Measurements from ENCODE around the gene IL17RB.

IL17RB gene

GRCh38 chr3:53830944-53831343 lies 15.4 kb upstream of the IL17RB start:
- DNase-seq (ENCODE audit: low read depth): no peak

- no peak for DNase-seq (ENCODE audit: low read depth)
Measured at GRCh38 chr3:53833053-53833645, 13.2 kb upstream of the IL17RB start.

- DNase-seq (ENCODE audit: low read depth): no peak
Measured at GRCh38 chr3:53833700-53834099, 12.7 kb upstream of the IL17RB start.

GRCh38 chr3:53834429-53835095 lies 11.8 kb upstream of the IL17RB start:
- DNase-seq (ENCODE audit: low read depth): no peak

- DNase-seq (ENCODE audit: low read depth): no peak
Measured at GRCh38 chr3:53835257-53835656, 11.1 kb upstream of the IL17RB start.

GRCh38 chr3:53836084-53836872 lies 10.1 kb upstream of the IL17RB start:
- no peak for DNase-seq (ENCODE audit: low read depth)

GRCh38 chr3:53837331-53837730 lies 9.0 kb upstream of the IL17RB start:
- no peak for DNase-seq (ENCODE audit: low read depth)

- no peak for DNase-seq (ENCODE audit: low read depth)
Measured at GRCh38 chr3:53841296-53841695, 5.1 kb upstream of the IL17RB start.

- DNase-seq (ENCODE audit: low read depth): no peak
Measured at GRCh38 chr3:53842436-53843194, 3.8 kb upstream of the IL17RB start.

GRCh38 chr3:53843195-53844177 lies 2.9 kb upstream of the IL17RB start:
- DNase-seq (ENCODE audit: low read depth): no peak

GRCh38 chr3:53844262-53845102 lies 1.9 kb upstream of the IL17RB start:
- no peak for DNase-seq (ENCODE audit: low read depth)

- no peak for DNase-seq (ENCODE audit: low read depth)
Measured at GRCh38 chr3:53845103-53845880, 1.1 kb upstream of the IL17RB start.

GRCh38 chr3:53845881-53846133 lies 561 bp upstream of the IL17RB start:
- DNase-seq (ENCODE audit: low read depth): no peak

GRCh38 chr3:53846851-53847155 lies 435 bp downstream of the IL17RB start:
- DNase-seq (ENCODE audit: low read depth): no peak

- no peak for DNase-seq (ENCODE audit: low read depth)
Measured at GRCh38 chr3:53849916-53850315, 3.5 kb downstream of the IL17RB start.

GRCh38 chr3:53850895-53851294 lies 4.5 kb downstream of the IL17RB start:
- DNase-seq (ENCODE audit: low read depth): no peak

- DNase-seq (ENCODE audit: low read depth): no peak
Measured at GRCh38 chr3:53856964-53857363, 10.6 kb downstream of the IL17RB start.

- DNase-seq (ENCODE audit: low read depth): no peak
Measured at GRCh38 chr3:53858096-53858741, 11.9 kb downstream of the IL17RB start.

- no peak for DNase-seq (ENCODE audit: low read depth)
Measured at GRCh38 chr3:53859178-53859577, 12.8 kb downstream of the IL17RB start.
